OCI-LY3 (cell line): Measurements from ENCODE around the gene LRRC23.

ENCODE experiments used
- EZH2phosphoT487 ChIP-seq: fragments of 200-600 bp; shearing (Covaris generic); IDR thresholded peaks from 2 replicates; pipeline ENCODE4 v1.6.1; 2018; ENCODE audit warnings: antibody characterized with exemption, mixed run types, low read depth
- TF ChIP-seq, protein P1 (sequence below): fragments of 200-600, 300-600 bp; sonication (generic); IDR thresholded peaks from 2 replicates; pipeline ENCODE4 v1.5.1; 2014; ENCODE audit warnings: antibody characterized with exemption, low read length, low read depth

DNA sequence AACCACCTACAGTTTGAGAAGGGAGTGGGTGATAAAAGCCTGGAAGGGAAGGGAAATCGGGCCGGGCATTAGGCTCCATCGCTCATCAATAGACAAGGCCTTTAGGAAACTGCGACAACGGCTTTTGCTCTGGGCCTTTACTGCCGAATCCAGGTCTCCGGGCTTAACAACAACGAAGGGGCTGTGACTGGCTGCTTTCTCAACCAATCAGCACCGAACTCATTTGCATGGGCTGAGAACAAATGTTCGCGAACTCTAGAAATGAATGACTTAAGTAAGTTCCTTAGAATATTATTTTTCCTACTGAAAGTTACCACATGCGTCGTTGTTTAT lies 38.7 kb downstream of the LRRC23 start:
- no peak for TF ChIP-seq EZH2phosphoT487
- TF ChIP-seq, protein P1, sequence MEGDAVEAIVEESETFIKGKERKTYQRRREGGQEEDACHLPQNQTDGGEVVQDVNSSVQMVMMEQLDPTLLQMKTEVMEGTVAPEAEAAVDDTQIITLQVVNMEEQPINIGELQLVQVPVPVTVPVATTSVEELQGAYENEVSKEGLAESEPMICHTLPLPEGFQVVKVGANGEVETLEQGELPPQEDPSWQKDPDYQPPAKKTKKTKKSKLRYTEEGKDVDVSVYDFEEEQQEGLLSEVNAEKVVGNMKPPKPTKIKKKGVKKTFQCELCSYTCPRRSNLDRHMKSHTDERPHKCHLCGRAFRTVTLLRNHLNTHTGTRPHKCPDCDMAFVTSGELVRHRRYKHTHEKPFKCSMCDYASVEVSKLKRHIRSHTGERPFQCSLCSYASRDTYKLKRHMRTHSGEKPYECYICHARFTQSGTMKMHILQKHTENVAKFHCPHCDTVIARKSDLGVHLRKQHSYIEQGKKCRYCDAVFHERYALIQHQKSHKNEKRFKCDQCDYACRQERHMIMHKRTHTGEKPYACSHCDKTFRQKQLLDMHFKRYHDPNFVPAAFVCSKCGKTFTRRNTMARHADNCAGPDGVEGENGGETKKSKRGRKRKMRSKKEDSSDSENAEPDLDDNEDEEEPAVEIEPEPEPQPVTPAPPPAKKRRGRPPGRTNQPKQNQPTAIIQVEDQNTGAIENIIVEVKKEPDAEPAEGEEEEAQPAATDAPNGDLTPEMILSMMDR, result no peak
